Calu3 (cell line): ENCODE measurements around the gene SLC39A12. TPM values are rescaled to one million over a fixed set of nuclear protein-coding genes. Genes with fewer than 3 reads are reported as not detected.

Experiments
- BruUV-seq: library from RNA; stranded (reverse); fragments of 400-500 nt; replicated peaks from 2 replicates; lab custom pipeline; 2021; lab: Mats Ljungman, UMichigan
- CTCF ChIA-PET: fragments of 300-600 bp; sonication (Branson Sonifier 250); formaldehyde crosslinking; loops from one replicate; lab custom pipeline; 2022; ENCODE audit warnings: antibody characterized with exemption; lab: Charles Lee
- DNase-seq: peaks from one replicate; pipeline ENCODE4 v3.0.0; 2022
- H3K27ac Mint-ChIP-seq: one replicate; pipeline ENCODE4 v1.8.0; 2022; ENCODE audit warnings: mixed read lengths; ENCODE audit not compliant: unreplicated experiment
- H3K27me3 Mint-ChIP-seq: one replicate; pipeline ENCODE4 v1.8.0; 2022; ENCODE audit warnings: mixed read lengths; ENCODE audit not compliant: unreplicated experiment
- H3K36me3 Mint-ChIP-seq: one replicate; pipeline ENCODE4 v1.8.0; 2022; ENCODE audit warnings: mild to moderate bottlenecking, moderate library complexity, mixed read lengths; ENCODE audit not compliant: insufficient read depth, unreplicated experiment
- H3K4me1 Mint-ChIP-seq: one replicate; pipeline ENCODE4 v1.8.0; 2022; ENCODE audit warnings: mild to moderate bottlenecking, low read depth, mixed read lengths; ENCODE audit not compliant: unreplicated experiment
- H3K4me3 Mint-ChIP-seq: one replicate; pipeline ENCODE4 v1.8.0; 2022; ENCODE audit warnings: mild to moderate bottlenecking, low read depth, moderate library complexity, mixed read lengths; ENCODE audit not compliant: unreplicated experiment
- H3K9me3 Mint-ChIP-seq: one replicate; pipeline ENCODE4 v1.8.0; 2022; ENCODE audit warnings: low read depth, mixed read lengths; ENCODE audit not compliant: unreplicated experiment
- CTCF ChIP-seq: fragments of 200-600 bp; IDR thresholded peaks from one replicate; pipeline ENCODE4 v1.8.0; 2022; ENCODE audit warnings: antibody characterized with exemption; ENCODE audit not compliant: unreplicated experiment
- intact Hi-C: fragments of 100-400 bp; cut with micrococcal nuclease; formaldehyde crosslinking; loops from one replicate; pipeline ENCODE4 v1.10.0; 2022; ENCODE audit not compliant: unreplicated experiment
- total RNA-seq: library from RNA; stranded (reverse); gene quantifications from 2 replicates; pipeline ENCODE4 v1.2.3, GENCODE V29; 2022

SLC39A12 gene
- total RNA-seq, 1 experiment from 2014 or later = not detected

- intact Hi-C loops = no loop called here
- no peak for DNase-seq
- Mint-ChIP-seq H3K9me3 (peaks cover 7% of the 10 kb centered on the region), H3K36me3 (no peaks in the 10 kb centered on the region), H3K4me1 (no peaks in the 10 kb centered on the region), H3K27me3 (peaks cover 18% of the 10 kb centered on the region), H3K27ac (no peak overlapping the region), H3K4me3 (no peak overlapping the region)
- CTCF ChIA-PET = no interaction called here
- TF ChIP-seq CTCF = no peak
- no TSS peak for BruUV-seq
These were observed 11.7 kb downstream of the SLC39A12 start for GRCh38 chr10:17963431-17963830.

GRCh38 chr10:17965649-17966235 lies 14.0 kb downstream of the SLC39A12 start:
- H3K27me3 Mint-ChIP-seq = peaks cover 12% of the 10 kb centered on the region
- no TSS peak for BruUV-seq
- no peaks in the 10 kb centered on the region for H3K36me3 Mint-ChIP-seq
- H3K9me3 Mint-ChIP-seq = peaks cover 13% of the 10 kb centered on the region
- H3K4me1 Mint-ChIP-seq = no peaks in the 10 kb centered on the region
- CTCF ChIA-PET = no interaction called here
- no peak for TF ChIP-seq CTCF
- no peak for DNase-seq
- H3K27ac Mint-ChIP-seq = no peak overlapping the region
- intact Hi-C loops = no loop called here
- no peak overlapping the region for H3K4me3 Mint-ChIP-seq

- TF ChIP-seq CTCF = no peak
- Mint-ChIP-seq H3K27ac (no peak overlapping the region), H3K9me3 (peaks cover 4% of the 10 kb centered on the region), H3K4me1 (no peaks in the 10 kb centered on the region), H3K27me3 (no peaks in the 10 kb centered on the region), H3K4me3 (no peak overlapping the region), H3K36me3 (no peaks in the 10 kb centered on the region)
- intact Hi-C loops = no loop called here
- CTCF ChIA-PET = no interaction called here
- DNase-seq = no peak
- no TSS peak for BruUV-seq
These were observed 22.8 kb downstream of the SLC39A12 start for GRCh38 chr10:17974505-17974904.

- CTCF ChIA-PET = no interaction called here
- intact Hi-C loops = no loop called here
- BruUV-seq = no TSS peak
- Mint-ChIP-seq H3K36me3 (no peaks in the 10 kb centered on the region), H3K4me3 (no peak overlapping the region), H3K4me1 (no peaks in the 10 kb centered on the region), H3K27me3 (no peaks in the 10 kb centered on the region), H3K9me3 (no peaks in the 10 kb centered on the region), H3K27ac (no peak overlapping the region)
- no peak for DNase-seq
- no peak for TF ChIP-seq CTCF
These were observed 29.3 kb downstream of the SLC39A12 start for GRCh38 chr10:17980846-17981565.
